Stimulated activated CD4-positive, alpha-beta T cell treated with anti-CD3 and anti-CD28 coated beads, Interleukin-4, amount 100 ng/mL, for 4 hours (primary cell): Measurements from ENCODE around the gene CD300LD.
"Not testable (repeated sequence)": the region's sequence is repeated elsewhere in the genome, so short reads cannot be mapped to it uniquely, and the experiment has no call there.

Experiments
- DNase-seq, 2 experiments: peaks; one replicate each; pipeline ENCODE4 v3.0.0-alpha.2; 2020

CD300LD gene

DNA sequence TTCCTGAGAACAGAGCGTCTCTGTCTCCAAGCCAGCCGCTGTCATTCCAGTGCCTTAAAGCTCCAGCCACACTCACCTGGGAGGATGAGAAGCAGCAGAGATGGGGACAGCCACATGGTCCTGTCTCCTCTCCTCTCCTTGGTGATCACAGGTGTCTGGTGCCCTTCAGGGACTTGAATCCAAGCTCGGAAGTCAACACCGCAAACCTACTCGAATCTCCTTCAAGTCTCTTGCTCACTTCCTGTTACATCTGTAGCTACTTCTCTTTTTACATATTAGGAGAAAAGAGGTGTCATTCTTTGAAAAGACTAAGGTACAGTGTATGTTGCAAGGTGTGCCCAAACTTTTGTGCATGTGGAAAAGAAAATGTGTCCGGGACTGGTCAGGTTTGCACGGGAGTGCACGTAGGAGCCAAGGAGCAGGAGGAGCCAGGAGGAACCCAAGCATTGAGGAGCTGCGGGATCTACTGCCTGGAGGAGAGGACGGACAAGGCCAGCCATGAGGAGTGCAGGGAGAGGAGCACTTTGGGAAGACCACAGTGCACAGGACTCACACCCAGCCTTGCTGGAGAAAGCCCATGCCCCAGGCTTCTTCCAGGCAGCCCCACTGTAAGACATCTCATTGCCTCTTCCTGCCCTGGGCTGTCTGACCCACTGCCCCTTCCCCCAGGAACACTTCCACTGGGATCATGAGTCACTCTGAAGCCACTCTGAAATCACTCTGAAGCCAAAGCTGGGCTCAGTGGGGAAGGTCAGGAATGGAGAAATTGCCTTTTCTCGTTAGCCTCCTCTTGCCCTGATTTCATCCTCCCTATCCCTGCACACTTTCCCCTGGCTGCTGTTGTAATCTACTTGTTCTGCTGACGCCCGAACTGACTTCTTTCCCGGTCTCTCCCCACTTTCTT lies at the start of gene CD300LD:
Gene CD300LD, minus strand, starts transcription at position 197 of the 904 bp plus-strand sequence. Its CDS starts 81 bp downstream, at position 116.
- no peak for DNase-seq

- DNase-seq: no peak
These were observed 49.3 kb upstream of the CD300LD start for GRCh38 chr17:74641224-74641957.

GRCh38 chr17:74639704-74640151 lies 47.6 kb upstream of the CD300LD start:
- no peak for DNase-seq

GRCh38 chr17:74637926-74638325 lies 45.8 kb upstream of the CD300LD start:
- no peak for DNase-seq

- DNase-seq: no peak
These were observed 45.2 kb upstream of the CD300LD start for GRCh38 chr17:74637265-74637664.

DNA sequence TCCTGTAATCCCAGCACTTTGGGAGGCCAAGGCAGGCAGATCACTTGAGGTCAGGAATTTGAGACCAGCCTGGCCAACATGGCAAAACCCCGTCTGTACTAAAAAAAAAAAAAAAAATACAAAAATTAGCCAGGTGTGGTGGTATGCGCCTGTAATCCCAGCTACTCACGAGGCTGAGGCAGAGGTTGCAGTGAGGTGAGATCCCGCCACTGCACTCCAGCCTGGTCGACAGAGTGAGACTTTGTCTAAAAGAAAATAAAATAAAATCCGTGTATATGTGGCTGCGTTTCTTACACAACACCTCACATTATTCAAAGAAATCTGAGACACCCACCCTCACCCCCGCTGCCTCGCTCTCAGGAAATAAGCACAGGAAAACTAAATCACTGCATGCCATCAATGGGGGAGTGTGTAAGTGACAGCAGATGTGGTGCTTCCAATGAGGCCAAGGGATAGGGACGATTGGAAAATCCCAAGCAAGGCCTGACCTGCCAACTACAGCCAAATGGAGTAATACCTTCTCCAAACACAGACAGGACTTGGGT lies 44.5 kb upstream of the CD300LD start:
- DNase-seq: not testable (repeated sequence)

- no peak for DNase-seq
These were observed 43.3 kb upstream of the CD300LD start for GRCh38 chr17:74635418-74635817.

GRCh38 chr17:74633326-74633725 lies 41.2 kb upstream of the CD300LD start:
- no peak for DNase-seq

- DNase-seq: no peak
These were observed 40.5 kb upstream of the CD300LD start for GRCh38 chr17:74632617-74633016.

GRCh38 chr17:74631468-74632450 lies 39.7 kb upstream of the CD300LD start:
- DNase-seq: no peak

DNA sequence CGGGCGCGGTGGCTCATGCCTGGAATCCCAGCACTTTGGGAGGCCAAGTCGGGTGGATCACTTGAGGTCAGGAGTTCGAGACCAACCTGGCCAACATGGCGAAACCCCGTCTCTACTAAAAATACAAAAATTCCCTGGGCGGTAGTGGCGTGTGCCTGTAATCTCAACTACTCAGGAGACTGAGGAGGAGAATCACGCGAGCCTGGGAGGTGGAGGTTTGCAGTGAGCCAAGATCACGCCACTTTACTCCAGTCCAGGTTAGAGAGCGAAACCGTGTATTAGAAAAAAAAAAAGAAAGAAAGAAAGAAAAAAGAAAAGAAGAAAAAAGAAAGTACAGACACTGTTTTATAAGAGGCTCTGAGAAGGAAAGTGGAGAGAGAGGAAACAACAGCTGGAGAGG lies 38.2 kb upstream of the CD300LD start:
- not testable (repeated sequence) for DNase-seq

GRCh38 chr17:74625661-74626060 lies 33.6 kb upstream of the CD300LD start:
- DNase-seq: no peak

GRCh38 chr17:74624131-74624530 lies 32.0 kb upstream of the CD300LD start:
- DNase-seq: no peak

DNA sequence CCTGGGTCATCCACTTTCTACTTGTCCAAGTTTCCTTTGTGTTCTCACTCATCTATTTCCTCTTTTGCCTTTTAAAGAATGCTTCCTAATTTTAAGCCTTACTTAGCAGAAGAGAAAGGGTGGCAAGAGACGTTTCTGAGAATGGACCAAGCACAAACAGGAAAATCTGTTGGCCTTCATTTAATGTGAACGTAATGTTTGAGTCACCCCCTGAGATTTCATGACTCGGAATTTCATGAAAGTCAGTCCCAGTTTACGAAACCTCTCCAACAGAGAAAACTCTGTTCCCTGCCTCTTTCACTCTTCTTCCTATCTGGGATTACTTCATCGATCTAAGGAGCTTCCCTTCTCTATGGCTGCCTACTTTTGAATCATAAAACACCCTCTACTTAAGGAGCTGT lies 31.6 kb upstream of the CD300LD start, which contains the start of gene CD300E:
Gene CD300E, minus strand, starts transcription at position 46 of the 401 bp plus-strand sequence. CDS start 117 bp downstream, outside the sequence.
- no peak for DNase-seq

DNA sequence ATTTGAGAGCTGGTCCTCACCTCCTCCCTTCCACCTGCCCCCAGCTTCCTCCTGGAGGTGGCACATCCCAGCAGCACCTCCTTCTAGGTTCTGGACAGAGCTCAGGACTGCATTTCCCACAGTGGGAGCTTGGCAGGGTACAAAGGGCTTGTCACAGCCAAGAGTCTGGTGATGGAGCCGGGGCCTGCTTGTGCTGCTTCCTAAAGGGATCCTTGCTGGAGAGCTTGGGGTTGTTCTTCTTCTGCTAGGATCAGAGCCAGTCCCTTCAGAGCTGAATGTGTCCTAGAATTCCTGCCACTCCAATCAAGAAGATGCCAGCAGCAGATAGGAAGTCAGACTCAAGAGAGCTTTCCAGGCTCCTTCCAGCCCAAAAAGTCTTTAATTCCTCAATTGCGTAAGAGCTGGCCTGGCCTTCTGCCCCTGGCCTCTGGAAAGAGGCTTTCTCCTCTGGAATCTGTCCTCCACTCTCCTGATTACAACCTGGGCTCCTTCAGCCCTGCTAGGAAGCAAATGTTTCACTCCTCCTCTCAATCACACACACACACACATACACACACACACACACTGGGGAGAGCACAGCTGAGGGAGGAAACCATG lies 27.1 kb upstream of the CD300LD start:
- no peak for DNase-seq

- DNase-seq: no peak
These were observed 26.4 kb upstream of the CD300LD start for GRCh38 chr17:74618451-74618850.

- DNase-seq: no peak
These were observed 24.6 kb upstream of the CD300LD start for GRCh38 chr17:74616696-74617095.

- no peak for DNase-seq
These were observed 20.0 kb upstream of the CD300LD start for GRCh38 chr17:74612046-74612445.

DNA sequence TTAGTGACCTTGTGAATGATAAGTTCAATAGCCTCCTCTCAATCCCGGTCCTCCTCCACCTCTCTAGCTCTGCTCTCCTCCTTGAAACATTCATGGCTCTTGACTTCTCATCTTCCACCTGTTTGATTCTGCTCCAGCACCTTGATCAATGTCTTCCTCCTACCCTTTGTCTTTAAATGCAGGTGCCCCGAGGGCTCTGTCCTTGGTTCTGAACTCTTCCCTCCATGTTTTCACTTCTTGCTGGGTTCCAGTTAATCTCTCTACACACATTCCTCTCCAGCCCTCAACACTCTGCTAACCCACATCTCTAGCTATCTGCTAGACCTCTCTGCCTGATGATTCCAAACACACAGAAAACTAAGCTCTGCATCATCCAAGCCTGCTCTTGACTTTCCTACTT lies 18.0 kb upstream of the CD300LD start:
- DNase-seq: no peak

DNA sequence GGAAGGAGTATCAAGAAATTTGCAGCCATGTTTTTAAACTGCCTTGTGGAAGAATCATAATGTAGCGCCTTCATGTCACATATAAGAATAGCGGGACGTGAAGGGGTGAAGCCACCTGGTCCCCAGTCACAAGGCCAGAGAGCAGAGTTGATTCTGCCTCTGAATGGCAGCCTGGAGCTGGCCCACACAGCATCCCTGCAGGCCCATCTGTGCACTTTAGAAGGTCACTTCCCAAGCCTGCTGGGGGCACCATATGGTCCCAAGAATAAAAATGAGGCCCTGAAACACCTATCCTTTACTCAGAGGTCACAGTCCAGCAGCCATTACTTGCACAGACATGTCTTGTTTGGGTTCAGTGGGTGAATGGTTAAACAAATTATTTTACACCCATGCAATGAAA lies 16.4 kb upstream of the CD300LD start:
- DNase-seq: no peak

- DNase-seq: no peak
These were observed 15.1 kb upstream of the CD300LD start for GRCh38 chr17:74607221-74607620.

DNA sequence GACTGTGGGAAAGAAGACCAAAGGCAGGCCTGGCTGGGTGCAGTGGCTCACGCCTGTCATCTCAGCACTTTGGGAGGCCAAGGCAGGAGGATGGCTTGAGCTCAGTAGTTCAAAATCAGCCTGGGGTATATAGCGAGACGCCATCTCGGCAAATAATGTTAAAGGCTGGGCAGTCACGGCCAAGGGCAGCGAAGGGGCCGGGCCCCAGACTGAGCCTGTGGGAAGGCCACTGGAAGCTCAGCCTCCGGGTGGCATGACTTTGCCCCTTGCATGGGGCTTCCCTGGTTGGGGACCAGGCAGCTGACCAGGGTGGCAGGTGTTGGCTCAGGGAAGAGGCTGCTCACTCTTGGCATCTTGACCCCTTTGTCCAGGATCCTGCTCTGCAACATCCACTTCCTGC lies 14.0 kb upstream of the CD300LD start:
- no peak for DNase-seq
